ENCODE results near the gene TMEM140. TPM values are rescaled to one million over a fixed set of nuclear protein-coding genes. Genes with fewer than 3 reads are reported as not detected.

The TMEM140 gene
- total and polyA plus RNA-seq, 9 of the 15 experiments (the other 6 are each of a cell fraction or from before 2014, with no cell fraction given) = 0.03 to 0.82 (median 0.23) TPM

- no peak for TF ChIP-seq CREM (IDR thresholded peaks at IDR 0.05; ENCODE audit: low read depth)
- no peak for TF ChIP-seq ZNF184 (CRISPR knock-in tag; IDR thresholded peaks at IDR 0.05)
- no peak for TF ChIP-seq LCOR (CRISPR knock-in tag; IDR thresholded peaks at IDR 0.05)
- no peak for TF ChIP-seq GTF2A2 (tag; IDR thresholded peaks at IDR 0.05)
- TF ChIP-seq BRF1 (IDR thresholded peaks at IDR 0.05; ENCODE audit: borderline replicate concordance, extremely low read depth, insufficient read length) = no peak
- TF ChIP-seq CREB3L1 (IDR thresholded peaks at IDR 0.05; ENCODE audit: borderline replicate concordance, low read depth) = no peak
- TF ChIP-seq NCOA4 (IDR thresholded peaks at IDR 0.05; ENCODE audit: partially characterized antibody) = no peak
- TF ChIP-seq ZNF780A (CRISPR knock-in tag; IDR thresholded peaks at IDR 0.05) = no peak
- TF ChIP-seq CBFA2T2 (conservative IDR thresholded peaks at IDR 0.05) = no peak
- no peak for TF ChIP-seq ZNF79 (CRISPR knock-in tag; IDR thresholded peaks at IDR 0.05; ENCODE audit: low read depth)
- TF ChIP-seq FOXK1 (CRISPR knock-in tag; IDR thresholded peaks at IDR 0.05; ENCODE audit: borderline replicate concordance) = peak; percentile 62; the same call in 1 of the 2 replicates
- TF ChIP-seq CCNT2 (IDR thresholded peaks at IDR 0.05; ENCODE audit: borderline replicate concordance, extremely low read depth, insufficient read length, low read depth, low read length) = no peak
- TF ChIP-seq USF2 (CRISPR knock-in tag; IDR thresholded peaks at IDR 0.05) = no peak
- no peak for TF ChIP-seq YBX1 (IDR thresholded peaks at IDR 0.05)
- no peak for TF ChIP-seq U2AF2 (optimal IDR thresholded peaks at IDR 0.05; ENCODE audit: low read depth, low read length)
- no peak for TF ChIP-seq POLR3G (IDR thresholded peaks at IDR 0.05; ENCODE audit: extremely low read depth, insufficient read length, insufficient replicate concordance)
- TF ChIP-seq BRF2 (IDR thresholded peaks at IDR 0.05; ENCODE audit: borderline replicate concordance, insufficient read depth, insufficient read length) = no peak
- no peak for TF ChIP-seq YY1 (IDR thresholded peaks at IDR 0.05; ENCODE audit: borderline replicate concordance in 1 of 3, control insufficient read depth in 1 of 3, extremely low read depth in 1 of 3, insufficient read depth in 3 of 3, insufficient read length in 1 of 3, insufficient replicate concordance in 2 of 3, low read depth in 1 of 3, low read length in 2 of 3)
- peak; percentile 60; the same call in 1 of the 2 replicates for TF ChIP-seq ZNF395 (CRISPR knock-in tag; IDR thresholded peaks at IDR 0.05)
- TF ChIP-seq, protein P1, sequence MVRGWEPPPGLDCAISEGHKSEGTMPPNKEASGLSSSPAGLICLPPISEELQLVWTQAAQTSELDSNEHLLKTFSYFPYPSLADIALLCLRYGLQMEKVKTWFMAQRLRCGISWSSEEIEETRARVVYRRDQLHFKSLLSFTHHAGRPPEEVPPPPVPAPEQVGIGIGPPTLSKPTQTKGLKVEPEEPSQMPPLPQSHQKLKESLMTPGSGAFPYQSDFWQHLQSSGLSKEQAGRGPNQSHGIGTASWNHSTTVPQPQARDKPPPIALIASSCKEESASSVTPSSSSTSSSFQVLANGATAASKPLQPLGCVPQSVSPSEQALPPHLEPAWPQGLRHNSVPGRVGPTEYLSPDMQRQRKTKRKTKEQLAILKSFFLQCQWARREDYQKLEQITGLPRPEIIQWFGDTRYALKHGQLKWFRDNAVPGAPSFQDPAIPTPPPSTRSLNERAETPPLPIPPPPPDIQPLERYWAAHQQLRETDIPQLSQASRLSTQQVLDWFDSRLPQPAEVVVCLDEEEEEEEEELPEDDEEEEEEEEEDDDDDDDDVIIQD (CRISPR knock-in tag; IDR thresholded peaks at IDR 0.05) = no peak
Measured at GRCh38 chr7:135147899-135148721, at the start of gene TMEM140 (continued).

All from K562 (cell line).